ENCODE data around the gene SLK. TPM values are rescaled to one million over a fixed set of nuclear protein-coding genes. Genes with fewer than 3 reads are reported as not detected.

Gene SLK
- total and polyA plus RNA-seq, 2 of the 4 experiments (the other 2 are of a cell fraction) = 8.1 to 21.5 TPM

- dilution Hi-C loops (cut with HindIII; ENCODE audit: low sequenced_read_pairs, unreplicated experiment) = no loop called here
- H3K4ac ChIP-seq (ENCODE audit: low read depth, low read length) = no peak overlapping the region
These were observed 110.3 kb downstream of the SLK start for GRCh38 chr10:104077247-104077646.

More at GRCh38 chr10:104077247-104077646, 110.3 kb downstream of the SLK start:
- no peak overlapping the region for H2BK120ac ChIP-seq (ENCODE audit: low read depth, low read length)
- WGBS, 2 experiments (ENCODE audit: extremely low coverage in 2 of 2, insufficient read length in 1 of 2) = no CpG with 5 or more reads among the region's 3 CpGs
- H3K27ac ChIP-seq (ENCODE audit: insufficient read depth, low read length) = no peak overlapping the region
- no peak overlapping the region for H3K14ac ChIP-seq (replicated peaks; ENCODE audit: low read depth, low read length)
- no peaks in the 10 kb centered on the region for H3K79me1 ChIP-seq (ENCODE audit: low read depth in 1 of 2, low read length in 2 of 2)
- no peak overlapping the region for H2AK5ac ChIP-seq (ENCODE audit: low read depth, low read length)
- CTCF ChIA-PET = interaction anchor here (0.5 kb wide), 1 partner anchor 38 kb away, joined by 6 read pairs; no protein-coding TSS in a partner anchor
- no peak overlapping the region for H3K23ac ChIP-seq (ENCODE audit: low read depth, low read length)
- intact Hi-C loops (cut with micrococcal nuclease) (no loop called here), in situ Hi-C loops (cut with MboI; ENCODE audit: low sequenced_read_pairs) (no loop called here)
- peaks cover 56% of the 10 kb centered on the region for H3K27me3 ChIP-seq (ENCODE audit: control insufficient read depth, insufficient read depth, low read length)
- H2BK20ac ChIP-seq (ENCODE audit: low read depth, low read length) = no peak overlapping the region
- H2AK9ac ChIP-seq (replicated peaks; ENCODE audit: low read depth, low read length, poor library complexity) = no peak overlapping the region
- H3K56ac ChIP-seq (ENCODE audit: extremely low read depth, insufficient read depth, low read length) = no peak overlapping the region
- H4K5ac ChIP-seq (ENCODE audit: low read depth, low read length) = no peak overlapping the region
- H4K20me1 ChIP-seq (ENCODE audit: insufficient read depth, low read length) = no peaks in the 10 kb centered on the region
- no peaks in the 10 kb centered on the region for H3K9me1 ChIP-seq (ENCODE audit: insufficient read depth, low read length)
- H3K4me2 ChIP-seq (ENCODE audit: low read depth, low read length) = no peak overlapping the region
- no peak overlapping the region for H3K4me3 ChIP-seq (ENCODE audit: insufficient read depth, low read depth, low read length)
- H3K9ac ChIP-seq (ENCODE audit: low read depth, low read length) = no peak overlapping the region
- no peaks in the 10 kb centered on the region for H3K9me3 ChIP-seq (ENCODE audit: control insufficient read depth, insufficient read depth, low read length)
- H3K18ac ChIP-seq (ENCODE audit: low read depth, low read length) = no peak overlapping the region
- no TSS peak for BruUV-seq (replicated peaks)
- H2BK15ac ChIP-seq (ENCODE audit: low read depth, low read length) = no peak overlapping the region
- H4K8ac ChIP-seq (ENCODE audit: low read depth in 2 of 2, low read length in 2 of 2) = no peak overlapping the region
- no peak overlapping the region for H2BK5ac ChIP-seq (ENCODE audit: low read depth, low read length, poor library complexity, severe bottlenecking)
- H4K91ac ChIP-seq (ENCODE audit: insufficient read depth, low read depth, low read length) = no peak overlapping the region
- TF ChIP-seq POLR2A (IDR thresholded peaks at IDR 0.05; ENCODE audit: low read depth, low read length) (no peak), RFX5 (IDR thresholded peaks at IDR 0.05; ENCODE audit: low read depth, low read length) (no peak), RCOR1 (IDR thresholded peaks at IDR 0.05; ENCODE audit: insufficient replicate concordance, low read length) (no peak), CHD1 (IDR thresholded peaks at IDR 0.05; ENCODE audit: low read depth, low read length) (no peak), MAFK (IDR thresholded peaks at IDR 0.05; ENCODE audit: low read depth, low read length) (no peak), CTCF (conservative IDR thresholded peaks at IDR 0.05; ENCODE audit: low read depth, low read length) (no peak), MAZ (IDR thresholded peaks at IDR 0.05; ENCODE audit: borderline replicate concordance, low read depth, low read length) (no peak), SMC3 (IDR thresholded peaks at IDR 0.05; ENCODE audit: low read depth, low read length) (no peak), NFE2L2 (IDR thresholded peaks at IDR 0.05; ENCODE audit: low read depth, low read length) (no peak), USF2 (IDR thresholded peaks at IDR 0.05; ENCODE audit: low read depth, low read length) (no peak), BHLHE40 (IDR thresholded peaks at IDR 0.05; ENCODE audit: low read depth, low read length) (no peak), CEBPB (IDR thresholded peaks at IDR 0.05; ENCODE audit: low read depth, low read length) (no peak), MXI1 (IDR thresholded peaks at IDR 0.05; ENCODE audit: borderline replicate concordance, low read depth, low read length) (no peak)
- DNase-seq (no peak), ATAC-seq (ENCODE audit: low read depth) (no peak)
- no peaks in the 10 kb centered on the region for H3K4me1 ChIP-seq (ENCODE audit: control insufficient read depth, insufficient read depth, low read length)
- no peaks in the 10 kb centered on the region for H3K36me3 ChIP-seq (ENCODE audit: control insufficient read depth, insufficient read depth, low read length)
- POLR2A ChIA-PET (ENCODE audit: unreplicated experiment) = no interaction called here
- no peak overlapping the region for H2AFZ ChIP-seq (replicated peaks; ENCODE audit: low read length, poor library complexity)

Data from IMR-90 (cell line).